NCI-H146 treated with DMSO at 0.1 percent for 48 hours (cell line): ENCODE measurements around the gene THAP6.
"Not testable (repeated sequence)": the region's sequence is repeated elsewhere in the genome, so short reads cannot be mapped to it uniquely, and the experiment has no call there.

Experiments used
- DNase-seq: peaks from one replicate; lab custom pipeline; 2025; ENCODE audit not compliant: unreplicated experiment; lab: John Stamatoyannopoulos, UW

Gene THAP6

GRCh38 chr4:75525086-75525485, 10.8 kb downstream of the THAP6 start:
- DNase-seq: no peak

DNA sequence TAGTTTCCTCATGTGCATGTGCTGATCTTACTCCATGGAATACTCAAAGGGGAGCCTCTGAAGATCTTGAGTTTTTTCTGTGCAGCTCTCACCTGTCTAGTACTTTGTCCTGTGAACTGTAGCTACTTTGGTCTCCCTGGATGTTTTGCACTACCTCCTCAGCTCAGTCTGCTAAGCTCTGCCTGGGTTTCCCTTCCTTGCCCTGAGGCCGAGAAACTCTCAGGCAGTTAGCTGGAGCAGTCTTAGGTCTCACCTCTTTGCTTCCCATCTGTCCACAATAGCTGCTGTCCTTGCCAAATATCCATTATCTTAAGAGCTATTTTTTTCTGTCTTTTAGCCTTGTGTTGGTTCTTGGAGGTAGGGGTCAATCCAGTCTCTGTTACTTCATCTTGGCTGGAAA, 11.6 kb downstream of the THAP6 start:
- DNase-seq: no peak

DNA sequence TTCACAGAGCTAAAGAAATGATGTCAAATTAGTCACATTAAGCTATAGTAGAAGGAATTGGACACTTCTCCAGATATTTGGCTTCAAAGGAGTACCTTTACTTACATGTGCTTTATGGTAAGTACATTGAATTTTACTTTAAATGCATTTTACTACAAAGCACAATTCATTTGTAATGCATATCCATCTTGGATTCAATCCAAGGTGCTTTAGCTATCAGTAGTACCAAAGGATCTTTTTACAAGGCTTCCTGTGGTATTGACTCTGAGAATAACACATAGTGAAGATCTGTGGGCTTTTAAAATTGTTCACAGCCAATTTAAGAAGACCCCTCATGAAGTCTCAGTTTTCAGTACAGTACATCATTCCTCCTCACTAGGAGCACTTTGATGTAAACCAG, 13.2 kb downstream of the THAP6 start:
- no peak for DNase-seq

DNA sequence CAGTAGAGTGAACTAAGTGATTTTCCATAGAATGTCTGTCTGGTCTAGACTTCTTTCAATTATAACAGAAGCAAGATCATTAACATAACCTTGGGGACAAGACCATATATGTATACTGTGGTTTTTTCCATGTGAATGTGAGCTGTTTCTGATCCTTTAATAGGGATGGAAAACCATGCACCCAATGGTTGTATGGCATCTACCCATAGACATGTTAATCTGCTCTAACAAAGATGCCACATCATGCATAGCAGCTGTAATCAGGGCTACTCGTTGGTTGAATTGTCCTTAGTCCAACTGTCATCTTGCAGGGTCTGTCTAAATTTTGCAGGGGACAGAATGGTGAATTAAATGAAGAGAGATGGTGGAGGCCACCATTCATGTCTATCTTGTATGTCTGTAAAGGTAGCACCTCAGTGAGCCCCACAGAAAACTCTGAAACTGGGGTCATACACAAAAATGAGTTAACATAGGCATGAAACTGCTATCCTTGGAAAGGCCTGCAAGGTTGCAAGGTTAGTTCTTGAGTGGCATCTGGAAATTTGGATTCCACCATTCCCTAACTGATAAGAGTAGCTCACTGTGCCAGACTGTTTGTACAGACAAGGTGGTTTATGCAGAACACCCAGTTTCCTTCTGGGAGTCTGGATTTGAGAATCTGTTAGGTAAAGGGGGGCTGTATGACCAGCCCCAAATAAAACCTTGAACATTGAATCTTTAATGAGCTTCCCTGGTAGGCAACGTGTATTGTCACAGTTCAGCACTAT, 16.5 kb downstream of the THAP6 start:
- no peak for DNase-seq

DNA sequence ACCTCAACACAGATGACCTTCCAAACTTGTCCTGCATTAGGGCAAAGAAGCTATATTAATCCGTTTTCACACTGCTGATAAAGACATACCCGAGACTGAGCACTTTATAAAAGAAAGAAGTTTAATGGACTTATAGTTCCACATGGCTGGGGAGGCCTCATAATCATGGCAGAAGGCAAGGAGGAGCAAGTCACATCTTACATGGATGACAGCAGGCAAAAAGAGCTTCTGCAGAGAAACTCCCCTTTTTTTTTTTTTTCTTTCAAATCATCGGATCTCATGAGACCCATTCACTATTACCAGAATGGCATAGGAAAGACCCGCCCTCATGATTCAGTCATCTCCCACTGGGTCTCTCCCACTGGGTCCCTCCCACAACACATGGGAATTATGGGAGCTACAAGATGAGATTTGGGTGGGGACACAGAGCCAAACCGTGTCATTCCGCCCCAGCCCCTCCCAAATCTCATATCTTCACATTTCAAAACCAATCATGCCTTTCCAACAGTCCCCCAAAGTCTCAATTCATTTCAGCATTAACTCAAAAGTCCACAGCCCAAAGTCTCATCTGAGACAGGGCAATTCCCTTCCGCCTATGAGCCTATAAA, 17.4 kb downstream of the THAP6 start:
- DNase-seq: not testable (repeated sequence)

- DNase-seq: not testable (repeated sequence)
These were observed 19.1 kb downstream of the THAP6 start for GRCh38 chr4:75533339-75533887.

- DNase-seq: not testable (repeated sequence)
These were observed 19.7 kb downstream of the THAP6 start for GRCh38 chr4:75533926-75534325.

DNA sequence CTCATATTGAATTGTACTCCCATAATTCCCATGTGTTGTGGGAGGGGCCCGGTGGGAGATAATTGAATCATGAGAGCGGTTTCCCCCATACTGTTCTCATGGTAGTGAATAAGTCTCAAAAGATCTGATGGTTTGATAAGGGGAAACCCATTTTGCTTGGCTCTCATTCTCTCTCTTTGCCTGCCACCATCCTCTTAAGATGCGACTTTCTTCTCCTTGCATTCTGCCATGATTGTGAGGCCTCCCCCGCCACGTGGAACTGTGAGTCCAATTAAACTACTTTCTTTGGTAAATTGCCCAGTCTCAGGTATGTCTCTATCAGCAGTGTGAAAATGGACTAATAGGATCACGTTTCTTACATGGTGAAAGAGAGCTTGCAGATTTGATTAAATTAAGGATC, 23.0 kb downstream of the THAP6 start:
- not testable (repeated sequence) for DNase-seq

- DNase-seq: no peak
These were observed 28.6 kb downstream of the THAP6 start for GRCh38 chr4:75542824-75543223.

GRCh38 chr4:75544220-75544619, 29.9 kb downstream of the THAP6 start:
- not testable (repeated sequence) for DNase-seq

DNA sequence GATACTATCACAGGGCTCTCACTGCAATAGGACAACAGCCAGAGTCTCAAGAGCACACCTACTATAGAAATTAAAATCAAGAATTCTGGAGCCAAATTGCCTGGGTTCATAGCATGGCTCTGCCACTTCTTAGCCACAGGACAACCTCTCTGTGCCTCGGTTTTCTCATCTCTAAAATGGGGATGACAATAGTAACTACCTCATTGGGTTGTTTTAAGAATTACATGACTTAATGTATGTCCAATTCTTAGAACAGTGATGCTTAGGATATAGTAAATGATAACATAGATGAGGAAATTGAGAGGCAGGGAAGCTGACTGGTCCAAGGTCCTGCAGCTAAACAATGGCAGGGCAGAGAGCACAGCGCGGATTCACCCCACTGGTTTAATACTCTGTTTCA, 30.6 kb downstream of the THAP6 start:
- DNase-seq: no peak

GRCh38 chr4:75545526-75545925, 31.3 kb downstream of the THAP6 start:
- DNase-seq: no peak

DNA sequence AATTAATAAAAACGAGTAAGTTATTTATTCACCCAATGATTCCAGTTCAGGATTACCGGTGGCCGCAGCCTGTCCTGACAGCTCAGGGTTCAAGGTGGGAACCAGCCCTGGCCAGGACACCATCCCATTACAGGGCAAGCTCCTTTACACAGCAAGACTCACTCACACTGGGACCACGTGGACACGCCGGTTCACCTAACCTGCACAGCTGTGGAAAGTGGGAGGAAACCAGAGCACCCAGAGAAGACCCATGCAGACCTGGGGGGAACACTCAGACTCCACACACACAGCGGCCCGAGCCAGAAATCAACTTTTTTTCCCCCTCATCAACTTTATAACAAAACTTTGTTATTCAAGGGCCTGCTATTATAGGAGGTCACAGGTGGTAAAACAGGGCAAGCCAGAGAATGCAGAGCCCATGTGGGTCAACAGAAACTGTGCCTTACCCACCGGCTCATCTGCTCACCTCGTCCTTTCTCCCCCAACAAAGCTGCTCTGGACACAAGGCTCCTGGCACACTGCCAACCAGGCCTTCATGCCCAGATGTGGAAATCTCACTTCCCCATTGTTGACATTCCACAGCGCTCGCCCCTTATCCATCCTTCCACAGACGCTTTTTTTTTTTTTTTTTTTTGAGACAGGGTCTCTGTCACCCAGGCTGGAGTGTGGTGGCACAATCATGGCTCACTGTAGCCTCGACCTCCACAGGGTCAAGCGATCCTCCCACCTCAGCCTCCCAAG, 33.5 kb downstream of the THAP6 start:
- DNase-seq: no peak

DNA sequence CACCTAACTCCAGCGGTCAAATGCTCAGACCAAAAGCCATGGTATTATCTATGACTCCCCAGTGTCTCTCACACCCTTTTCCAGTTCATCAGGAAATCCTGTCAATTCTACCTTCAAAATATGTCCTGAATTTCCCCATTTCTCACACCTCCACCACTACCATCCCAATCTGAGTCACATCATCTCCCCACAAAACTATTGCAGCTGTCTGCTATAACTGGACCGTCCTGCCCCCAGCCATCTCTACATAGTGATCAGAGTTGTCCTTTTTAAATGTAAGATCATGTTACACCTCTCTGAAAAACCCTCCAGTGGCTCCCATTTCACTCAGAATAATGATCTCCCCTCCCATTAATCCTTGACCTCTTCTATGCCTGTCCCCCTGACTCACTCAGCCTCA, 34.7 kb downstream of the THAP6 start:
- DNase-seq: no peak

- DNase-seq: no peak
These were observed 38.2 kb downstream of the THAP6 start for GRCh38 chr4:75552452-75552851.

- DNase-seq: no peak
These were observed 41.3 kb downstream of the THAP6 start, which contains the start of gene ODAPH for GRCh38 chr4:75555294-75556164. ODAPH (plus strand) TSS chr4:75556066; CDS start chr4:75556083, 17 bp downstream.

DNA sequence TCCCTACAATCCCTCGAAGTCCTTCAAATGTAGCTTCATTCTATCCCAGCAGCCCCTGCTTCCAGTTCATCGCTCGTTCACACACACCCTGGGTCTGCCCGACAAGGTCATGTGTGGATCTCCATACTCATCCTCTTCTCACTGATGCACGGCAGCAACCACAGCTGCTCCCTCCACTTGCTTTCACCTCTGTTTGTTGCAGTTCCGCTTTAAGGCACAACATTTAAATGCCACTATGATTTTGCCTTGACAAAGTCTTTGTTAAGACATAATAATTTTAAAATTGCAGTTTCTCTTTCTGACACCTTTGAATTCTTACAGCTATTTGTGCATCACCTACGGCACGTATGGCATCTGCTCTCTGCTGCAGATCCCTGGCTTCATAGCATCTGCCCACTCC, 43.4 kb downstream of the THAP6 start:
- DNase-seq: no peak

DNA sequence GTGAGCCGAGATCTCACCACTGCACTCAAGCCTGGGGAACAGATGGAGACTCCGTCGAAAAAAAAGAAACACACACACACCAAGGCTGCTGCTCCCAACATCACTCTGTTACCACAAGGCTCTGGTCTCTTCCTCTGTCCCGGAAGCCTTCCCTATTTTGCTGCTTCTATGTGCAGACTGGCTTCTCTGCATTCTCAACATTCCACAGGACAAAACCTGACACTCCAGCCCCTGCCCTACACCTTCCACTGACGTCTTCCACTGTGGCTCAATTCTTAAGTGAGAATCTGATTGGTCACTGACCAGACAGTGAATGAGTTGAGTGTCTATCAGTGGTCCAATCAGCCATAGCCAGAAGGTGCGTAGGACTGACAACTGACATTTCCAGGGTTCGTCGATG, 47.5 kb downstream of the THAP6 start:
- no peak for DNase-seq

GRCh38 chr4:75564023-75564422, 49.8 kb downstream of the THAP6 start:
- DNase-seq: no peak

GRCh38 chr4:75565481-75565880, 51.2 kb downstream of the THAP6 start:
- no peak for DNase-seq

- no peak for DNase-seq
These were observed 52.6 kb downstream of the THAP6 start for GRCh38 chr4:75566911-75567310.
